RWPE1 (cell line): ENCODE data around the gene STARD10.
A peak's percentile ranks its signal among the peaks of the same experiment; 100 is the strongest.

Source experiments
- CTCF ChIA-PET: fragments of 350-600 bp; sonication (Branson Sonifier 250); formaldehyde crosslinking; extraction: SDS; loops from one replicate; lab custom pipeline; 2021; lab: Yijun Ruan, JAX
- POLR2A ChIA-PET: fragments of 400-600 bp; formaldehyde crosslinking; extraction: SDS; loops from one replicate; lab custom pipeline; 2020; ENCODE audit warnings: antibody characterized with exemption; ENCODE audit not compliant: low non-redundant PET; lab: Yijun Ruan, JAX
- DNase-seq: peaks from one replicate; pipeline ENCODE4 v3.0.0; 2012; ENCODE audit warnings: low spot score
- H3K27ac ChIP-seq: fragments of 450-650 bp; 2 replicates; pipeline ENCODE4 v1.5.1; 2017
- TF ChIP-seq, protein P1 (sequence below): fragments of 450-650 bp; conservative IDR thresholded peaks from 2 replicates; pipeline ENCODE4 v1.5.1; 2017; ENCODE audit warnings: low read depth, mild to moderate bottlenecking

Gene STARD10

DNA sequence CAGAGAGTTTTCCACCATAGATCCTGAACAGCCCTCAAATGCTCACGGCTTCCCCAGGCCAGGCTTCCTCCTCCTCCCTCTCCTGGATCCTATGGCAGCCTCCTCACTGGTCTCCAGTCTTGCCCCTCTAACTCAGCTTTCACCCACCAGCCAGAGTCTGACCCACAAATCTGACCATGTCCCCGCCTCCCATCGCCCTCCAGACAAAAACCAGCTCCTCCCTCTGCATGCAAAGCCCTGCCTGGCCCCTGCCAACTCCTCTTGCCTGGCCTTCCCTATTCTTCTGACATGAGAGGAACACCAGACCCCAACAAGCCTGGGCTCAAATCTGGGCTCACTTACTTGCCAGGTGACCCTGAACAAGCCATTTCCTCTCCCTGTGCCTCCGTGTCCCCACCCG is 87.3 kb downstream of the STARD10 start:
- TF ChIP-seq, protein P1, sequence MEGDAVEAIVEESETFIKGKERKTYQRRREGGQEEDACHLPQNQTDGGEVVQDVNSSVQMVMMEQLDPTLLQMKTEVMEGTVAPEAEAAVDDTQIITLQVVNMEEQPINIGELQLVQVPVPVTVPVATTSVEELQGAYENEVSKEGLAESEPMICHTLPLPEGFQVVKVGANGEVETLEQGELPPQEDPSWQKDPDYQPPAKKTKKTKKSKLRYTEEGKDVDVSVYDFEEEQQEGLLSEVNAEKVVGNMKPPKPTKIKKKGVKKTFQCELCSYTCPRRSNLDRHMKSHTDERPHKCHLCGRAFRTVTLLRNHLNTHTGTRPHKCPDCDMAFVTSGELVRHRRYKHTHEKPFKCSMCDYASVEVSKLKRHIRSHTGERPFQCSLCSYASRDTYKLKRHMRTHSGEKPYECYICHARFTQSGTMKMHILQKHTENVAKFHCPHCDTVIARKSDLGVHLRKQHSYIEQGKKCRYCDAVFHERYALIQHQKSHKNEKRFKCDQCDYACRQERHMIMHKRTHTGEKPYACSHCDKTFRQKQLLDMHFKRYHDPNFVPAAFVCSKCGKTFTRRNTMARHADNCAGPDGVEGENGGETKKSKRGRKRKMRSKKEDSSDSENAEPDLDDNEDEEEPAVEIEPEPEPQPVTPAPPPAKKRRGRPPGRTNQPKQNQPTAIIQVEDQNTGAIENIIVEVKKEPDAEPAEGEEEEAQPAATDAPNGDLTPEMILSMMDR, result no peak
- CTCF ChIA-PET, result interaction anchor here (0.6 kb wide), 2 partner anchors 107 to 238 kb away, joined by 4 to 6 read pairs; no protein-coding TSS in a partner anchor
- DNase-seq, result no peak
- POLR2A ChIA-PET, result no interaction called here
- H3K27ac ChIP-seq, result peak overlapping the region; percentile 15

DNA sequence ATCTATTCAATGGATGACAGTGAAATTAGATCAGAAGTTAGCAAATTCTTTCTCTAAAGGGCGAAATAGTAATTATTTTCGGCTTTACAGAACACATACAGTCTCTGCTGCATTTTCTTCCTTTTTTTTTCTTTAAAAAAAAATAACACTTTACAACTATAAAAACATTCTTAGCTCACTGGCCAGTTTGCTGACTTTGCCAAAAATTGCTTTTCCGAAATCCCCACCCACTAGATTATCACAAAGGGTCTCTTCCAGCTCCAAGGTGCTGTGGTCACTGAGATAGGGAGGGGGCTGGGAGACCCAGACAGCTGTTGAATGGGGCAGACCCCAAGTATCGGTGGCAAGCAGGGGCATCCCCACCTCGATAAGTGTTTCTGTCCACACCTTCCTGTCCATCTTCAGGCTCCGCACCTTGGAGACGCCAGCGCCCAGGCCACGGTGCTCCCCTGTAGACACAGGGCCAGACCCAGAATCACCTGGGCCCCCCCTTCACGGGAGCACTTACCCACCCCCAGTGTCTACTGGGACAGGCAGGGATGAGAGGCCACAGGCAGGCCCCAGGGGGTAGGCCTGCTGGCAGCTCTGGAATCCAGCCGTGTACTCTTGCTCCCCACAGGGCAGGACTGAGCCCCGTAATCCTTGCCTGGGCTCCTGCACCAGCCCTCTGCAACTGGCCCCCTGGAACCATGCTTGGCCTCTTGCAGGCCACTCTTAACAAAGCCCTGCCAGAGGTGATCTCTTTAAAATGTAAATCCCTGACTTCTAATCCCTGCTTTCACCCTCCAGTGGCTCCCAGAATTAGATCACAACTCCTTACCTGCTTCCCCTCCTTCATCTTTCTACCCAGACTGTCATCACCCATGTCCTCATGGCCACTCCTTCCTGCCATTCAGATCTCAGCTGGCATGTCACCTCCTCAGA is 88.1 kb downstream of the STARD10 start:
- DNase-seq, result no peak
- H3K27ac ChIP-seq, result peak overlapping the region; percentile 15
- TF ChIP-seq, protein P1, result no peak
- POLR2A ChIA-PET, result no interaction called here
- CTCF ChIA-PET, result no interaction called here

DNA sequence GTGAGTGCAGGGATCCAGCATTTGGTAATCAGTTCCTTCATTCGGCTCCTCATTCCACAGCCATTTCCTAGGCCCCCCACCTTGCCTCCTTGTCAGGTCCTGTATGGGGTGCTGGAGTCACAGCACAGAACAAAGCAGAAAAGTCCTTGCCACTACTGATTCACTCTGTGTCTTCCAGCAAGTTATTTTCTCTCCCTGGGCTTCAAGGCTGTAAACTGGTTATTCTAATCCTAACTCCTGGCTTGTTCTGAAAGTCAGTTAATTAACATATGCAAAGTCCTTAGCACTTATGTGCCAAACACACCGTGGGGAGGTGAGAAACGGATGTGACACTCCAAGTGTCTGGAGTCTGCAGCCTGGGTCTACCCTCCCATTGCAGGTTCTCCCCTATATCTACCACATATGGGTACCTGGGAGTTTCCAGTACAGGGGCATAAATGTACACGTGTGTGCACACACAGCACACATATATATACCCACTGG is 89.0 kb downstream of the STARD10 start:
- TF ChIP-seq, protein P1, result no peak
- CTCF ChIA-PET, result no interaction called here
- peak overlapping the region; percentile 44; the same call in 1 of the 2 replicates for H3K27ac ChIP-seq
- POLR2A ChIA-PET, result no interaction called here
- no peak for DNase-seq
